AG08395 (cell line): Measurements from ENCODE around the gene DRC1.
A peak's percentile ranks its signal among the peaks of the same experiment; 100 is the strongest.

Source experiments
- DNase-seq: peaks from one replicate; pipeline ENCODE4 v3.0.0; 2012; ENCODE audit warnings: mixed read lengths, low spot score

Gene DRC1

GRCh38 chr2:26399771-26400376 lies 1.8 kb upstream of the DRC1 start:
- DNase-seq: no peak

- no peak for DNase-seq
Observed at GRCh38 chr2:26400723-26401122, 997 bp upstream of the DRC1 start.

DNA sequence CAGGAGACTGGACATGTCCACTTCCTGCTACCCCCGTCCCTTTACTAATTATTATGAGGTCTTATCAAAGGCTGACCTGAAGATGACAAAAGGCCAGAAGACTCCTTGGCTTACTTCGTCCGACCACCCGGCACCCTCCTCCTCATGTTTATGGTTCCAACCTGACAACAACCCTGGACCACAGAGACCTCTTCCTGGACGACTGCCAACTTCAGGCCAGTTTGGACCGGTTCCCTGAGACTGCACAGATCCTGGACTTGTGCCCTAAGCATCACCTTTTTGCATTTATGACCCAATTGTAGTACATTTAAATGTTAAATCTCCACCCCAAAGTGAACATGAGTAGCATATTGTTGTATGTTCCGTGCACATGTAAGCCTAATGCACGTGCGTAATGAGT lies 5.8 kb downstream of the DRC1 start:
- no peak for DNase-seq

- no peak for DNase-seq
Observed at GRCh38 chr2:26409785-26410184, 8.1 kb downstream of the DRC1 start.

GRCh38 chr2:26410764-26411243 lies 9.1 kb downstream of the DRC1 start:
- no peak for DNase-seq

- DNase-seq: no peak
Observed at GRCh38 chr2:26411419-26411818, 9.7 kb downstream of the DRC1 start.

DNA sequence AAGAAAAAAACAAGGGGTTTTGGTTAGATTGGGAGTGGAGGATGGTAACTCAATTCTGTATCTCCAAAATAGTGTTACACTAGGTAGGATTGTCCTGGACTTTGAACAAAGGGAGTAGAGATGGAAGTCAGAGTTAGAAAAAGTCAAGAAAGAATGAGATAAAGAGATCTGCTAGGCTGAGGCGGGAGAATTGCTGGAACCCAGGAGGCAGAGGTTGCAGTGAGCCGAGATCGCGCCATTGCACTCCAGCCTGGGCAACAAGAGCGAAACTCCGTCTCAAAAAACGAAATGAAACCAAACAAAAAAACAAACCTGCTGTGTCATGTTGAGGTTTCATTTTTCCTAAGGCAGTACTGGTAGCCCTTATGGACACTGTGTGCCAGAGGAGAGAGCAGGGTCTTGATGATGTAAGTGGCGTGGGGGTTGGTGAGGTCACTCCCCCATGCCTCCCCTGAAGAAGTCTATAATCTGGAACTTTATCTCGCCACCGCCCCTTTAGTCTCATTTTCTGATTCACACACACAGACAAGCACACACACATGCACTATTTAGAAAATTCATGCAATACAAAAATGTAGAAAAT lies 10.5 kb downstream of the DRC1 start:
- no peak for DNase-seq

- peak; percentile 18 for DNase-seq
Observed at GRCh38 chr2:26414311-26414710, 12.6 kb downstream of the DRC1 start.

GRCh38 chr2:26421961-26422360 lies 20.2 kb downstream of the DRC1 start:
- DNase-seq: no peak

GRCh38 chr2:26422947-26423629 lies 21.4 kb downstream of the DRC1 start:
- no peak for DNase-seq

DNA sequence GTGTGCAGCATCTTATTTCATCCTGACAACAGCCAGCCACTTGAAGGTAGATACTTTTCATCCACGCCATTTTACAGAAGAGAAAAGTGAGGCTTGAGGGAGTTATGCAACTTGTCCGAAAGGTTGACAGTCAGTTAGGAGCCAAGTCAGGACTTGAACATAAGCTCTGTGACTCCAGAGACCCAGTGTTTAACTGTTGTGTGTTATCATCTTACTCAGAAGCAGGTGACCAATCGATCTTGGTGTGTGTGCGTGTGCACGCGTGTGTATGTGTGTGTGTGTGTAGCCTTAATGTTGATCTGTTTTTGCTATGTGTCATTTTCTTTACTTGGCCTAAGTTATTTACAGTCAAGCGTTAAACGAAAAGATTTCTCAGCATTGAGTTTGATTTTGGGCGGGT lies 22.0 kb downstream of the DRC1 start:
- no peak for DNase-seq

- no peak for DNase-seq
Observed at GRCh38 chr2:26424221-26424620, 22.5 kb downstream of the DRC1 start.

- no peak for DNase-seq
Observed at GRCh38 chr2:26428846-26429245, 27.1 kb downstream of the DRC1 start.

GRCh38 chr2:26429779-26430578 lies 28.3 kb downstream of the DRC1 start:
- DNase-seq: no peak

DNA sequence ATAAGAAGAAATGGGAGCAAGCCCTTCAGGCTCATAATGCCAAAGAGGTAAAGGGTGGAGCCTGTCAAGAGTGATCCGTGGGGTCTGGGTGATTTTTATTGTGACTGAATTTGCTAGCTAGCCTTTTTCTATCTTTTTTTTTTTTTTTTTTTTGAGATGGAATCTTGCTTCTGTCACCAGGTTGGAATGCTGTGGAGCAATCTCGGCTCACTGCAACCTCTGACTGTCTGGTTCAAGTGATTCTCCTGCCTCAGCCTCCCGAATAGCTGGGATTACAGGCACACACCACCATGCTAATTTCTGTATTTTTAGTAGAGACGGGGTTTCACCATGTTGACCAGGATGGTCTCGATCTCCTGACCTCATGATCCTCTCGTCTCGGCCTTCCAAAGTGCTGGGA lies 29.1 kb downstream of the DRC1 start:
- DNase-seq: peak; percentile 20

DNA sequence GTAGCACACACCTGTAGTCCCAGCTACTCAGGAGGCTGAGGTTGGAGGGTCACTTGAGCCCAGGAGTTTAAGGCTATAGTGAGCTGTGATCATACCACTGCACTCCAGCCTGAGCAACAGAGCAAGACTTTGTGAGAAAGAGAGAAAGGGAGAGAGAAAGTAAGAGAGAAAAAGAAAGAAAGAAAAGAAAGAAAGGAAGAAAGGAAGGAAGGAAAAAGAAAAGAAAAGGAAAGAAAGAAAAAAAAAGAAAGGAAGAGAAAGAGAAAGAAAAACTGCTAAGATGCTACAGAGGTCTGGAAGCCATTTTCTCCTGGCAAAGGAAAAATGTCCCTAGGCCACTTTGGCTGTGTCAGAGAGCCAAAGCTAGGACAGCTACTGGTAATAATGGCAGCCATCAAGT lies 30.6 kb downstream of the DRC1 start:
- no peak for DNase-seq

DNA sequence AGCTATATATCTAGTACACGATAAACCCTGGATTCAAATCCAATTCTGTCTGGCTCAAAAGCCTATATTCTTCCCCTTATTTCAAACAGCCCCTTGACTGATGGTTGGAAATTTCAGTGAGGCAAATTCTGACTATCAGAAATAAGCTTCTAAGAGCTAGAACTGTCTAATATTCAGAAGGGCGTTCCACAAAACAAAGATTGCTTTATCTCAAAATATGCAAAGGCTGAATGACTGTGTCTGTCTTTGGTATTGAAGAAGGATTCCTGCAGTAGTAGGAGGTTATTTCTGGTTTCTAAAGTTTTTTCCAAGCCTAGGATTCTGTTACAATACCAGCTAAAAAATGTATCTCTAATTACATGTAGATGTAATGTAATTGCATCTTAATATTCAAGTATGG lies 31.1 kb downstream of the DRC1 start:
- no peak for DNase-seq

GRCh38 chr2:26435106-26435505 lies 33.4 kb downstream of the DRC1 start:
- no peak for DNase-seq

DNA sequence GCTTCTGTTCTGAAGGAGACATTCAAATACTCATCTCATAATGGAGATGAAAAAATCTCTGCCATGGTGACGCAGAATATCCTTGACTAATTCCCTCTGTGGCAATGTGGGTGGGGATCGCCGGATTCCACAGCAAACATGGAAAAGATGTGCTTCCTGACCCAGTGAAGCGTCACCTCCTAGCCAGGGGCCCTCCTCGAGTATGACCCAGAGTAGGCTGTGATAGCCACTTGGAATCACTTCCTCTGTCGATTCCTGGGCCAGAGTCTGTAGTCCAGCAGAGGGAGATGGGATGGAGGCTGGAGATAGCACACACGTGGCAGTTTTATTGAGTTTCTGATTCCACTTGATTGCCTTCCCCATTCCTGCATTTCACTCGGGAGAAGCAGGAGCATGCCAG lies 36.8 kb downstream of the DRC1 start:
- peak; percentile 92 for DNase-seq

DNA sequence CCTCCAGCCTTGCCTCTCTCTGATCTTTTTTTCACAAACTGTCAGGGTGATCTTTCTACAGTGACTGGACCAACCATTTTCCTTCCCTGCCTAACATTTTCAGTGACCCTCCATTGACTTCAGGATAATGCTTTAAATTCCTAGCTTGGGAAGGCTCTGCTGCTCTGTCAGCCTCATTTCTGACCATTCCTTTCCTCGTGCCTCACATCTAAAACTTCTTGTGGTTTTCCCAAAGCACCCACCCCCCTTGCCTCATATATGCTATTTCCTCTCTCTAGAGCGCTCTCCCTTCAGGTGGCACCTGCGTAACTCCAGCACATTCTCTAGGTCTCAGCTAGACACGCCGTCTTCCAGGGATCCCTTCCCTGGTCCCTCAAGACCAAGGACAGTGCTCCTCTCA lies 37.2 kb downstream of the DRC1 start:
- DNase-seq: peak; percentile 22

DNA sequence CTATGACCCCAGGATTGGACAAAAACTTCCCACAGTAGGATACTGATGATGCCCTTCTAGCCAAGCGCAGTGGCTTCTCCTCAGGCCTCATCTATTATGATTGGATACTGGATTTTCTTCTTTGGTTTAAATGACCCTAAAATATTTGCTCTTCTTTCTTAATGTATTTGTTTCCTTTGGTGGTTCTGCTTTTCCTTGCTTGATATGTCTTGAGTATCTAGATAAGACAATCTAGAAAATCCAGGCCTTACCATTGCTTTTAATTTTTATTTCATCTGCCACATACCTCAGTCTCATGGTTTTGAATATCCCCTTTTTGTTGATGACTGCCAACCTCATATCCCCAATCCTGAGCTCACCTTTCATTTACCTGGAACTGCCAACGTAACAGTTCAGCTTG lies 40.6 kb downstream of the DRC1 start:
- DNase-seq: no peak

DNA sequence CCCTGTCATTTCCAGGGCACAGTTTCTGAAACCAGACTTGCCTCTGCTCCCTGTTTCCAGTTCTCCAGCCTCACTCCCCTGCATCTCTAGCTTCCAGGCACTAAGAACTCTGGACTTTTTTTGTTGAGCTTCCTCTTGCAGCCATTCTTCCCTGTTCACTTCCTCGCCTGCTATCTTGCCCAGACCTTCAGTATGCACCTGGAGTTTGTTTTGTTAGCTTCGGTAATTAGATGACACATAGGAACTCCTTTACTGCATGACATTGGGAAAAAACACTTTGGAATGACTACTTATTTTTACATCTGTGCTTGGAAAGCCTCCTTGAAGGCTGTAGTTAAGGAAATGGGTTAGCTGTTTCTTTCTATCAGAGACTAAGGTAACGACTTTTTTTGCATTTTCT lies 41.0 kb downstream of the DRC1 start:
- no peak for DNase-seq

DNA sequence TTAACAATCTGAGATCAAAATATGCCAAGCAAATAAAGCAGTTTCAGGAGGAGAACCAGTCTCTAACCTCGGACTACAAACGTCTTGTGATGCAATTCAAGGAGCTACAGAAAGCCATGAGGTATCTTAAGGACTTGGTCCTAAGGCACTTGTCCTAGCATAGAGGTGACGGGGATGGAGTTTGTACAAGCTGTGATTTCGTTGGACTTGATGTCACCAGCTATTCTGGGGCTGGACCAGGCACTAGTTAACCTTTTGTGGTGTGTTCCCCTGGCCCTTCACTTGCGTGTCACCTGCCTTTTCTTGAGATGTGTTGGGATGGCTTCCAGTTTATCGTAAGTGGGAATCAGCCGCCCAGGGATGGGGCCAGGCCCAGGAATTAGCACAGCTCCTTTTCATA lies 42.5 kb downstream of the DRC1 start:
- DNase-seq: no peak
